SHP77 (cell line): ENCODE data around the gene SNX20.

Experiments used
- DNase-seq, 2 experiments: peaks; one replicate each; lab custom pipeline; 2025; lab: John Stamatoyannopoulos, UW

SNX20 gene

DNA sequence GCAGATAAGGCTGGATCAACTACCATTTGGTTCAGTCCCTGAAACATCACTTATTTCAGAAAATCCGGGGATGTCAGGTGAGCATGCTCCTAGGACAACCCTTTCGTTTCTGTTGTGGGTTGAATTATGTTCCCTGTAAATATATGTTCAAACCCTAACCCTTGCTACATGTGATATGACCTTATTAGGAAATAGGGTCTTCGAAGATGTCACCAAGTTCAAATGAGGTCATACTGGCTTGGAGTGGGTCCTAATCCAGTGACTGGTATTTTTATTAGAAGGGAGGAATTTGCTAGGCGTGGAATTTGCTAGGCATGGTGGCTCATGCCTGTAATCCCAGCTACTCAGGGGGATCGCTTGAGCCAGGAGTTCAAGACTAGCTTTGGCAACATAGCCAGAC, 21.3 kb downstream of the SNX20 start:
- no peak for DNase-seq

DNA sequence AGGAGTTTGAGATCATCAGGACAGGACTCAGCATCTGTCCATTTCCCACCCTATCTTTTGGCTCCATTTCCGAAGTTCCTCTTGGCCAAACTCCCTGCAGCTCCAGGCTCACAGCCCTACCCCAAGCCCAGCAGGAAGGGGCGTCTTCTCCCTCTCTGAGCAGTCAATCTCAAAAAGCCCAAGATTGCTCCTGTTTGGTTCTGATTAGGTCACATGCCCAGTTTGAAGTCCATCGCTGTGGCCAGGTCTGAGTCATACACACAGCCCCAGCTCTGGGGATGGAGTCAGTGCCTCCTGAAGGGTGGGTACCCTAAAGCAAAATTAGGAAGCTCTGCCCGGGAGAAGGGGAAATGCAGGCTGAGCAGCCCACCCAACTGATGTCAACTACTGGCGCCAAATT, 23.9 kb downstream of the SNX20 start:
- DNase-seq, result no peak

DNA sequence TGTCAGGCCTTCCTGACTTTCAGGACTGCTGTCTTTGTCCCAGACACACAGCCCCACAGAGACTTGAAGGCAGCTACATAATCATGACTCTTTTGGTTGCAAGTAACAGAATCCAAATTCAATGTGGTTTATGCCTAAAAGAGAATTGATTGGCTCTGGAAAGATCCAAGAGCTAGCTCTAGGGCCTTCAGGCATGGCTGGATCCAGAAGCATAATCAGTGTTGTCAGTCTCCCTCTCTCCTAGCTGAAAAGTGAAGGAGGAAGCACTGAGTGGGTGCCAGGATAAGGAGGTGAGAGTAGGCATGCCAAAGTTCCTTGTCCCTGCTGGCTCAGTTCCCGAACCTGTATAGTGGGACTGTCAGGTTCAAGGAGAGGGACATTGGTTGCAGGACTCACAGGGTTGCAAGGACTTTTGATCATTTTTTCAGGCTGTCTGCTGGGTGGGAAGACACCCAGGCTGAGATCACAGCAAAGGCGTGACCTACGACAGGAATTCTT, 25.5 kb downstream of the SNX20 start:
- DNase-seq, result no peak

DNA sequence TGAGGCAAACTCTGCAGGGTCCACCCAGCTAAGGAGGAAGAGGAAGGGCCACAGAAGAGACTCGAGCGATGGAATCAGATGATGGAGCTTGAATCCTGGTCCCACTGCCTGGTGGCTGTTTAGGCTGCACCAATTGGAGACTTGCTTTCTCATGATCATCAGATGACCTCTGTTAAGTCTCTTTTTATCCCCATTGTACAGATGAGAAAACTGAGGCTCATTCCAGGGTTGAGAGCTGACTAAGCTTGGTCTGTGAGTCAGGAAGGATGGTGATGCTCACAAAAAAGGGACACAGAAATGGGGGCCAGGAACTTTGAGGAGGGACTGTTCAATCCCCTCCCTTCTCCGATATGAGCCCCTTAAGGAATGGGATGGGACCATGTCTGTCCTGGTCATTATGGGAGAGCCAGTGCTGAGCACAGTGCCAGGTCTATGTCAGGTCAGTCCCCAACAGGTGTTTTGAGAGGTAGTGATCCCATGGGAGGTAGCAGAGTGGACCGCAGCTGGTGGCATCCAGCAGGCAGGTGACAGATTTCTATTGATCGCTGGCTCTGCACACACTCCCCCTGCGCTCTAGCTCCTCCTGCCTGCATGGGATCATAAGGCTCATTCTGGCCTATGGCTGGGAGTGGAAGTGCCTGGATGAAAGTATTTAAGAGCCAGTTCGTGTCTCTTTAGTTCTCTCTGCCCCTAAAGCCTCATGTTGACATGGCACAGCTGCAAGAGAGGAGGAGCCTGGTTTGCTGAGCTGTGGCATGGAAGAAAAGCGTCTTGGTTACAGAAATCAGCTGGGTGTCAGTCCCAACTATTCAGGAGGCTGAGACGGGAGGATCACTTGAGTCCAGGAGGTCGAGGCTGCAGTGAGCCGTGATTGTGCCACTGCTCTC, 27.2 kb downstream of the SNX20 start:
- DNase-seq, result peak; percentile 28 to 38

DNA sequence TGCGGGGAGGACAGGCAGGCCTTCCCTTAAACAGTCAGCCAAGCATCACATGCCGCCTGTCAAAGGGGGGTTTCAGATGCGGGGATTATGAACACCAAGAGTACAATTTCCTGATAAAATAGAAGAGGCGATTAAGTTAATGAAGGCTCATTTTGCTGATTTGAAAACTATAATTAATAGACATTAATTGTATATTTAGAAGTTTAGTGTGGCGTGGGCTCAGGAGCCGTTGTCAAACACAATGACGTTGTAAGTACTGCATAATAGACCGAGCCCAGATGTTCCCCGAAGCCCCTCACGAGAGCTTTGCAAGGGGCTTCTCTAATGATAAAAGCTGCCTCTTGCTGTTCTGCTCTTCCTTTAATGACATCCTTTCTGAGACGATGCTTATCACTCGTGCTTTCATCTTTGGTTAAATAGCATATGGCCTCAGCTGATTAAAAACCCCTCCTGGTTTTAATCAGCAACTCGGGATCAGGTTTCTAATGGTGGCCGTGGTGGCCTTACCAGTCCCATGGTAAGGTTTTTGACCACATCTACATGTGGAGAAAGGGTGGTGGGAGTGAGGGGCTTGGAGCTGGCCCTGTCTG, 28.2 kb downstream of the SNX20 start:
- no peak for DNase-seq

DNA sequence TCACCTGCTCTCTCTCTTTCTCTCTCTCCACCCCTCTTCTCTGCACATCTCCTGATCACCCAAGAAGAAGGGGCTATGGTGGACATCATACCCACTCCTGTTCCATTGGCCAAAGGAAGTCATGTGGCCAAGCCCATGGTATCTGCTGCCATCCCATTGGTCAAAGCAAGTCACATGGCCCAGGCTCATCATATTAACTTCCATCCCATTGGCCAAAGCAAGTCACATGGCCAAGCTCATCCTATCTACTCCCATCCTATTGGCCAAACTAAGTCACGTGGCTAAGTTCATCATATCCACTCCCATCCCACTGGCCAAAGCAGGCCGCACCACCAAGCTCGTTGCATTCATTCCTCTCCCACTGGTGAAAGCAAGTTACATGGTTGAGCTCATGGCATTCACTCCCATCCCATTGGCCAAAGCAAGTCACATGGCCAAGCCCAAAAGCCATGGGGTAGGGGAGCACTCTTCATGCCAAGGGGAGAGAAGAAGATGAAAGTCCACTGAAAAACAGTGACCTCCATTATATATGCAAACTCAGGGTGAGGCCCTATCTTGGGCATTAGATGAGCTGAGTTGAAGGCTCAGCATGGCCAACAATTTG, 29.2 kb downstream of the SNX20 start:
- no peak for DNase-seq

DNA sequence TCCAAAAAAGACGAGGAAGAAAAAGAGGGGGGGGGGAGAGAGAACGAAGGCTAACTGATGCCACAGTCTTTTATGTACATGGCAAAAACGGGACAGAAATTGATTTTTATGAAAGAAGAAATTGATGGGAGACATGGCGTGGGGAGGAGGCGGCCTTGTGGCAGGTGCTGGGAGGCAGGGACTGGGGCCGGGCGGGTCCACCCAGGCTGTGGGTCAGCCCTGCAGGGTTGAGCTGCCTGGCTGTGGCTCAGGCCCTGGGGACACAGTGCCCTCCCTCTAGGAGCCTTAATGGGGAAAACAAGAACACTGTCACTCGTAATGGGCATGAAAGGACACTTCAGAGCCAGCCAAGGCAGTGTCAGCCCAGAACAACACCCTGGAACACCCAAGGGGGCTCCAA, 34.8 kb downstream of the SNX20 start:
- no peak for DNase-seq

DNA sequence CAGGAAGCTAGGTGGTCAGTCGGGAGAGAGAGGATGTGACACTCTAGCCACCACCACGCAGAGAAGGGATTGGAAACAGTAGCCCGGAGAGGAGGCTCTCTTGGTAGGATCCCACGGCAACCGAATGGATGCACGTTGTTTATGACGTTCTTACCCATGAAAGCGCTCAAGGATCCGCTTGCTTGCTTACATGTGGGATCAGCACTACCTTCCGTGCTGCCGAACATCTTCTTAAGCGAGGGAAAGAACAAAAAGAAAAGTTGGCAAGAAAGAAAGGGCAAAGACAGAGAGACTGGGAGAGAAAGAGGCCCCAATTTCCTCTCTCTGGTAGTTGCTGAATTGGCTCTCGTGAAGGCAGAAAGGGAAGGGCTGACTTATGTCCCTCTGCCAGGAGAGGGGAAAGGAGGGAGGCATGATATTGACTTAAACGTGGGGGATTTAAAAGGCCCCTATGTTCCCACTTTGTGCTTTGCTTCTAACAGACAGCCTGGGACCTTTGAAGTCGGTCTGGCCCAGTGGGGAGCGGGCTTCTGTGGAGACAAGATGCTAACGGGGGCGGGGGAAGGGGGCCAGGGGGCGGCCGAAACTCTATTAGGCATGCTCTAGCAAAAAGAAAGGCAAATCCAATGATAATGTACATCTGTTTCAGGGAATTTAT, 35.4 kb downstream of the SNX20 start:
- DNase-seq, result no peak

DNA sequence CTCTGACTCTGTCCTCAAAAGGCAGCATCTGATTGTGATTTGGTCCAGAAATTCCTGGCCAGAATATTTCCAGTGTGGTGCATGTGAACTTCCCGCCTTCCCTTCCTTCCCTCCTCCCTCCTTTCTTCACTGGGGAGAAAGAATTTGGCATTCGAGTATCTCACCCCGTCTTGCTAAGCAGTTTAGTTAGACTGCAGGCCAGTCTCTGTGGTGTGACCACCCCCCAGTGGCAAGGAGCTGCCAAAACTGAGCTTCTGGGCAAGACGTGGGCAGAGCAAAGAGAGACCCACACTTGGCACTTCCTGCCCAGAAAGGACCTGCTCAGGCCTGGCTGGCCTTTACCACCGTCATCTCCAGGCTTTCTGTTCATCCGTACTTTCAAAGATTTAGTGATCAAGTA, 36.4 kb downstream of the SNX20 start:
- DNase-seq, result peak in 1 of 2 experiments; percentile 22

DNA sequence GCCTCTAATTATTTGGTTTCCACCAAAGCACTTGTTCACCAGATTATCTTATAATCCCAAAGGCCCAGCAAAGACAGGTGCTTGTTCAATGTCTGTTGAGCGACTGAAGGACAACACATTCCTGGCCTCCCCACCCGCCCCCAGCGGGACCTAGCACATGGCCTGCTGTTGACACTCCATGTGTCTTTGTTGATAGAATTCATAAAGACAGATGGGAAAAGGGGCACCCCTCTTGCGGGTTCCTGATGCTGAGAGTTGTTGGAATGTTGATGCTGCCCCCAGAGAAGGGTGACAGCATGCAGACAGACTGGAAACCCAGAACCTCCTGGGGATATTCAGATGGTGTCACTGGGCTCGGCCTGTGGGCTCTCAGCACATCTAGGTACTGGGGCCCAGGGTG, 36.9 kb downstream of the SNX20 start:
- DNase-seq, result no peak

DNA sequence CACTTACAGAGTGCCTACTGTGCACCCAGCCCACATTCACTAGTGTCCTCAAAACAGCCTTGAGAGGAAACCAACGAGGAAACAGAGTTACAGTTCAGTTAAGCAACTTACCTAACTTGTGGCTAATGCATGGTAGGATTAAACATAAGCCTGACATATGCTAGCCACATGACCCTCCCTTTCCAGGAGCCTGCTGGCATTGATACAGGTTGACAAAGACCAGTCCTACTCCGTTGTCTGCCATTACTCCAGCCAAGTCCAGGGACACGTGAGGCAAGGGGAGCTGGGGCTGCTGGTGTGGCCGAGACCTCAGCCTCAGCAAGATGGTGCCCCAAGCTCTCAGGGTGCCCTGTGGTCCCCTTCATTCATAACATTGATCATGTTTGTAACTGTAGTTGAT, 37.9 kb downstream of the SNX20 start:
- no peak for DNase-seq

DNA sequence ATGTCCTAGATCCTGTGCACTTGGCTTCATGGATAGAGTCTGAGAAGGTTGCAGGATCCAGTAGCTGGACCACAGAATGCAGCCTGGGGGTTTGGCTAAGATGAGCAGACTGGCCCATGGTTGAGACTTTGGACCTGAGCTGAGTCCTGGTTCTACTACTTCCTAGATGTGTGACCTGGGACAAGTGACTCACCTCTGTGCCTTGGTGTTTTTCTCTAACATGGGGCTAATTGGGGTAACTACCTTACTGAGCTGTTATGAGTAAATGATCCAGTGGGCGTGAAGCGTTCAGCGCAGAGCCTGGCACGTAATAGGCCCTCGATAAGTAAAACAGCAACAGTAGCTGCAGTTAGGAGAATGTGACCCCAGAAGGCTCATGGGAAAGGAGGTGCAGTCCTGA, 38.8 kb downstream of the SNX20 start:
- DNase-seq, result no peak

DNA sequence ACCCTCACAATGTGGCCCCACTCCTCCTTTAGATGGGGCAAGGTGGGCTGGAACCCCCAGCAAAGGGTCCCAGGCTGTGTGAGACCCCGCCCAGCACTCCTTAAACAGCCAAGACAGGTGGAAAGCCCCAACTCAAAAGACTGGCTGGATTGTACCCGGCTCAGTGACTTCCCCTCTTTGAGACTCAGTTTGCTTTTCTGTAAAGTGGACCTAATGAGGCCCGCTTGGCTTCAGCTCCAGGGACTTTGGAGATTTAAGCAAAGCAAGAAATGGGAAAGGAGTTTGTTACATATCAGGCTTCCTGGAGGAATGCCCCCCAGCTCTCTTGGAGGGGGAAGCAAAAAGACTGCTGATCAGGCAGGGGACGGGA, 39.3 kb downstream of the SNX20 start:
- no peak for DNase-seq

DNA sequence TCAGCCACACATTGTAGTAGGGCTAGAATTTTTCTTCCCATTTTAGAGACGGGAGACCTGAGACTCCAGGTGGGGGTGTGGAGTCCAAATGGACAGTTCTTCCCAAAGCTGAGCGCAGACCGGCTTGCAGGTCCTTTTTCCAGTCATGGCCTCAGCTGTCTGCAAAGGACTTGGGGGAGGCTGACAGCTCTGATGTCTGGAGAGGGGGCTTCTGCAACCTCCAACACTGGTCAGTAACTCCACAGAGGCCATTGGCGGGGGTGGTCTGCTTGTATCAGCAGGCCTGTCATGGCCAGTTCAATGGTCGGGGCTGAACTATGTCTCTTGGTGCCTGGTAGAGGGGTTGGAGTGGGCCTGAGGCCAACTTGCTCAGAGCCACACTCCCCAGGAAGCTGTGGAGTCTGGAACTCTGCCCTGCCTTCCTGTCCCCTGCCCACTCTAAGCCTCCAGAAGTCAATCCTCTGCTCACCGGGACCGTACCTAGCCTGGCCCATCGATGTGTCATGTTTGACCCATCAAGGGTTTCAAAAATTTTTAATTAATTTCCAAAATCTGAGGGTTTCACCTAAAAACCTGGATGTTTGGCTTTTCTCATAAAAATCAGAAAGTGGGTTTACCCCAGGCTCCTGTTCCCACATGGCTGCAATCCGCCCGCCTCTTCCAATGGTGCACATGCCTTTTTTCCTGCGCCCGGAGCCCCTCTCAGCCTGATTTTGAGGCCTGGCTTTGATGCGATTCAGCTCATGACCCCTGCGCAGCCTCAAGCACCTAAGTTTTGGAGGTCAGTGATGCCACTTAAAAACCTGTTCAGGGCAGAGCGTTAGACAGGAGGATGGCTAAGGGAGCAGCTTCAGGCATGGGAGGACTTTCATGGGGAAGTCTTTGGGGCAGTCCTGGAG, 39.9 kb downstream of the SNX20 start:
- no peak for DNase-seq

DNA sequence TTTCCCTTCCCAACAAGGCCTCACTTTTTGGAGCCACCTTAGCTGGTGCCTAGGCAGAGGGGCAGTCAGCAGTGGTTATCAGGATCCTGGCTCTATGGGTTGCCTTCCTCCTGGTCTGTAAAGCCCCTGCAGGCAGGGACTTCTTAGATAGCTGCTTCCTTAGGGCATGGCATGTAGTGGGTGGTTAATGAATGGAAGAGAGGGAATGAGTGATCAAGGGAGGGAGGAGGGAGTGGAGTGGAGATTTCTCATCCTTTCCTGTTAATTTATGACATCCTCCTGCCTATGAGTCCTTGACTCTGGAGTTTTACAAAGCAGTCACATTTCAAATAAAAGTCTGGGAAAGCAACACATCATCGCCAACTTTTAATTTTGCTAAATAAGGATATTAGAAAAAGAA, 40.7 kb downstream of the SNX20 start:
- no peak for DNase-seq

DNA sequence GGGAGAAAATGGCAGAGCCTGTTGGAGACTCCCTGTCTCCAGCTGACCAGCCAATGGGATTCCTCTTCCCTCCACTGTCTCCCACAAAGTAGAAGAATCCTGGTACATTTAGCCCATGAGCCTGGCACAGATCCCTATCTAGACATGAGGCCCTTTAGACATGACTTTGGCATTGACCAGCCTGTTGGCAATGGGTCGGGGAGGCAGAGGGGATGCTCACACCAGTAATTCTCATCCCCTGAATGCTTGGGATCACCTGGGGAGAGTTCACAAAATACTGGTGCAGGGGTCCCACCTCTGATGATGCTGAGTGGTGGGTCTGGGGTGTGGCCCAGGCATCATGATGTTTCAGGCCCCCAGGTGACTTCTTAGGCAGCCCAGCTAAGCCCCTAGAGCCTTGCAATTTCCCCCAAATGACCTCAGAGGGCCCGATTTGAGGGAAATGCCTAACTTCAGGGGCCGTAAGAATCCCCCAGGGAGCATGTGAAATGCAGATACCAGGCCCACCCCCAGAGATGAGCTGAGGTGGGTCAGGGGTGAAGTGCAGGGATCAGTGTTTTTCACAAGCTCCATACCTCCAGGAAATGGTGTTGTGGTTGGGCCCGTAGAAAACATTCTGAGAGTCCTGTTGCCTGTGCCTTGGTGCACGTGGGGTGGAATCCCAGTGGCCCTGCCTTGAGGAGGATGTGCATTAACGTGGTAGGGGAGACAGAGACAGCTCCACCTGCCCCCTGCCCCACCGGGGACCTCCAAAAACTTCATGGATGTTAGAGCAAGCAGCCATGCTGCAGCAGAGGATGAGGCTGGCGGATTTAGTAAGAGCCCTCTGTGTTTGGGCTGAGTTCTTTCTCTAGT, 42.1 kb downstream of the SNX20 start:
- DNase-seq, result no peak

DNA sequence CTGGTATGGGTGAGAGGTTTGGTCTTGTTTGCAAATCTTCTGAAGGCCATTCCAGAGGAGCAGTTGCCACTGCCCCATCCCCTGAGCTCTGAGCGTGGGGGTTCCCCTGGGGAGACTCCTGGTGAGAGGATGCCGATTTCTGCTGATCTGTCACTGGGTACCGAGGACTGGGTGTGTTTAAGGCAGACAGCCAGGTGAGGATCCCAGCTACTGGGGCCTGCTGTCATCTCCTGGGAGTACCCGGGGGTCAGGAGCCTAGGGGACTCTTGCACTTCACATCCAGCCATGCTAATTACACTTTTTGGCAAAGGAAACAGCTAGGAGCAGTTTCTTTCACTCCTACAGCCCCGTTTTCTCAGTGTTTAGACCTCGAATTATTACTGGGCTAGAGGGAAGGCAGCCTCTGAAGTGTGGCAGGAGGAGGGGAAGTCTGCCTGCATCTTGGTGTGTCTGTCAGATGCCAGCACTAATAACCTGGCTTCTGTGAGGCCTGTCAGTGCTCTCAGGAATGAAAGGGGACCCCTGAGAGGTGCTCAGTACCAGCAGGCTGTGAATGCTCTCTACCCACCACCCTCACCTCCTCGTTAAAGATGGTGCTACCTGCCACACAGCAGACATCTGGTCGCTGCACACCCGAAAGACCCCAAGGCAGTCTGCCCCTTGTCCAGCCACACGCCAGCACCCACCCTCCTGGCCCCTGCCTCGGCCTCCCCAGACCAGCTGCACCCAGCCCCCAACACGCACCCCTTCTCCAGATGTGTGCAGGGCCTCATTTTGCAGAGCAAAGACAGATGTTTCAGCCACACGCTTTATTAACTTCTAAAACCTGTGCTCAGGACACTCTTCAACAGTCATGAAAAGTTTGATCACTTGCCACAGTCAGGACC, 43.2 kb downstream of the SNX20 start:
- DNase-seq, result no peak

DNA sequence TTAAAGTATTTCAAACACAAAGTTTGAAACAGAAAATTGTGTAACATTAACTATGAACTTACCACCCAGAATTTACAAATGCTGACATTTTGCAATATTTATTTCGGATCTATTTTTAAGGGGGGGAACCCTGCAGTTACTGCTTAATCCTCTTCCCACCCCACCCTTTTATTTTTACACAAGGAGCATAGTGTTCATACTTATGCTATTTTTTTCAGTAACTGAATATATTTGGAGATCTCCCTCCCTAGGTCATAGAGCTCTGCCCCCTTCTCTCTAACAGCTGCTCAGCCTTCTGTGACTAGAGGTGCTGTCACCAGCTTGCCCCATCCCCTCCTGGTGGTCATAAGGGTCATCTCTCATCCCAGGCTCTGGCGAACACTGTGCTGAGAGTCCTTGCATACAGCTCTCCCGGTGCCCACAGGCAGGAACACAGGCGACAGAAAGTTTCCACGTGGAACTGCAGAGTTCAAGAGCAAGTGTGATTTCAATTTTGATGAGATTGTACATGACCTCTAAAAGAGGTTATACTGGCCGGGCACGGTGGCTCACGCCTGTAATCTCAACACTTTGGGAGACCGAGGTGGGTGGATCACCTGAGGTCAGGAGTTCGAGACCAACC, 44.2 kb downstream of the SNX20 start:
- no peak for DNase-seq
